H1 (cell line): ENCODE measurements around the gene MVP. TPM values are rescaled to one million over a fixed set of nuclear protein-coding genes. Genes with fewer than 3 reads are reported as not detected.

ENCODE experiments used
- CTCF ChIA-PET: fragments of 300-600 bp; sonication (Branson Sonifier 250); formaldehyde crosslinking; loops from one replicate; lab custom pipeline; 2021; ENCODE audit not compliant: partially characterized antibody; lab: Charles Lee
- POLR2A ChIA-PET: fragments of 300-600 bp; sonication (Branson Sonifier 250); formaldehyde crosslinking; loops from one replicate; lab custom pipeline; 2021; ENCODE audit warnings: inconsistent platforms; ENCODE audit not compliant: partially characterized antibody; lab: Charles Lee
- DNase-seq, 2 experiments: peaks; one replicate each; pipeline versions ENCODE4 v3.0.0 to v3.0.0-alpha.2; 2010 to 2022; ENCODE audit warnings: low spot score in 2 of 2, low read depth in 1 of 2, mixed read lengths in 1 of 2
- FAIRE-seq: peaks from 2 replicates; lab custom pipeline; 2011; peaks lifted over from hg19 to GRCh38; lab: Jason Lieb, UNC
- H2AFZ ChIP-seq: 2 replicates; pipeline ENCODE4 v1.8.1; 2012; ENCODE audit warnings: low read length, inconsistent platforms
- H2AK5ac ChIP-seq: 2 replicates; pipeline ENCODE4 v1.6.1; 2013; ENCODE audit warnings: low read depth, low read length
- H2BK120ac ChIP-seq: replicated peaks from 2 replicates; pipeline ENCODE3; 2013; ENCODE audit warnings: low read depth, low read length, inconsistent platforms
- H2BK12ac ChIP-seq: 2 replicates; pipeline ENCODE4 v1.6.1; 2013; ENCODE audit warnings: low read depth, low read length
- H2BK15ac ChIP-seq: 2 replicates; pipeline ENCODE4 v1.6.1; 2013; ENCODE audit warnings: low read length
- H2BK20ac ChIP-seq: 2 replicates; pipeline ENCODE4 v1.6.1; 2013; ENCODE audit warnings: low read length
- H2BK5ac ChIP-seq: 2 replicates; pipeline ENCODE4 v1.6.1; 2013; ENCODE audit warnings: low read depth, low read length
- H3K14ac ChIP-seq: 2 replicates; pipeline ENCODE4 v1.6.1; 2013; ENCODE audit warnings: inconsistent platforms; ENCODE audit not compliant: insufficient read length
- H3K18ac ChIP-seq: 2 replicates; pipeline ENCODE4 v1.6.1; 2013; ENCODE audit warnings: low read length; ENCODE audit errors: extremely low read depth
- H3K23ac ChIP-seq: 2 replicates; pipeline ENCODE4 v1.6.1; 2013; ENCODE audit warnings: inconsistent platforms; ENCODE audit not compliant: insufficient read length
- H3K23me2 ChIP-seq: 2 replicates; pipeline ENCODE4 v1.6.1; 2013; ENCODE audit warnings: low read depth, low read length
- H3K27ac ChIP-seq: 2 replicates; pipeline ENCODE4 v1.6.1; 2011; ENCODE audit warnings: low read depth, low read length, inconsistent platforms
- H3K27me3 ChIP-seq, 4 experiments: replicated peaks in 1 of 4; 1 replicate in 1 of 4; 2 replicates in 3 of 4; pipeline versions ENCODE4 v1.6.1 to v1.8.1; 2011 to 2013; ENCODE audit warnings: low read length in 3 of 4, mild to moderate bottlenecking in 3 of 4, inconsistent platforms in 2 of 4, mixed read lengths in 2 of 4, moderate library complexity in 1 of 4; ENCODE audit not compliant: control insufficient read depth in 3 of 4, insufficient read depth in 3 of 4; ENCODE audit errors: extremely low read depth in 1 of 4
- H3K36me3 ChIP-seq, 4 experiments: 2 replicates each; pipeline versions ENCODE4 v1.6.1 to v1.8.1; 2011 to 2013; ENCODE audit warnings: mild to moderate bottlenecking in 4 of 4, low read length in 3 of 4, moderate library complexity in 2 of 4, control low read depth in 1 of 4, inconsistent platforms in 1 of 4; ENCODE audit not compliant: insufficient read depth in 4 of 4, control insufficient read depth in 2 of 4
- H3K4ac ChIP-seq: replicated peaks from 2 replicates; pipeline ENCODE3; 2013; ENCODE audit warnings: low read length, low read depth, mixed read lengths, inconsistent platforms; ENCODE audit not compliant: insufficient read length
- H3K4me1 ChIP-seq, 4 experiments: replicated peaks in 1 of 4; 1 replicate in 1 of 4; 2 replicates in 3 of 4; pipeline versions ENCODE4 v1.6.1 to v1.8.1; 2011 to 2013; ENCODE audit warnings: low read length in 3 of 4, inconsistent platforms in 2 of 4, mixed read lengths in 1 of 4; ENCODE audit not compliant: insufficient read depth in 4 of 4, control insufficient read depth in 3 of 4
- H3K4me2 ChIP-seq, 2 experiments: 2 replicates each; pipeline versions ENCODE4 v1.6.1 to v1.8.1; 2011 to 2013; ENCODE audit warnings: low read depth in 2 of 2, low read length in 2 of 2, control low read depth in 1 of 2, inconsistent platforms in 1 of 2, mild to moderate bottlenecking in 1 of 2; ENCODE audit not compliant: insufficient read depth in 1 of 2
- H3K4me3 ChIP-seq, 4 experiments: fragments of 200-600, 300-600 bp in 1 of 4; sonication (generic), shearing (Covaris generic), sonication (Bioruptor Twin) in 1 of 4; 2 replicates each; pipeline versions ENCODE4 v1.5.1 to v1.8.1; 2011 to 2016; ENCODE audit warnings: low read length in 4 of 4, low read depth in 3 of 4, control low read depth in 2 of 4, inconsistent platforms in 2 of 4, mild to moderate bottlenecking in 2 of 4, mixed read lengths in 1 of 4, moderate library complexity in 1 of 4; ENCODE audit not compliant: insufficient read depth in 2 of 4; ENCODE audit errors: extremely low read depth in 1 of 4
- H3K56ac ChIP-seq: replicated peaks from 2 replicates; pipeline ENCODE3; 2013; ENCODE audit warnings: low read depth, mild to moderate bottlenecking, mixed read lengths, low read length, inconsistent platforms; ENCODE audit not compliant: insufficient read length
- H3K79me1 ChIP-seq: 2 replicates; pipeline ENCODE4 v1.6.1; 2013; ENCODE audit warnings: low read depth, low read length, control low read depth
- H3K79me2 ChIP-seq, 2 experiments: 2 replicates each; pipeline versions ENCODE4 v1.6.1 to v1.8.1; 2012 to 2013; ENCODE audit warnings: low read length in 2 of 2, mild to moderate bottlenecking in 2 of 2, inconsistent platforms in 1 of 2; ENCODE audit not compliant: insufficient read depth in 2 of 2, control insufficient read depth in 1 of 2
- H3K9ac ChIP-seq, 4 experiments: replicated peaks in 1 of 4; 1 replicate in 1 of 4; 2 replicates in 3 of 4; pipeline versions ENCODE4 v1.6.1 to v1.8.1; 2011 to 2013; ENCODE audit warnings: low read depth in 3 of 4, low read length in 3 of 4, control low read depth in 2 of 4, mild to moderate bottlenecking in 2 of 4, moderate library complexity in 2 of 4, inconsistent platforms in 1 of 4; ENCODE audit errors: extremely low read depth in 1 of 4
- H3K9me3 ChIP-seq, 2 experiments: 2 replicates each; pipeline versions ENCODE4 v1.6.1 to v1.8.1; 2012 to 2013; ENCODE audit warnings: mild to moderate bottlenecking in 2 of 2, moderate library complexity in 2 of 2, control low read depth in 1 of 2, inconsistent platforms in 1 of 2, low read depth in 1 of 2, low read length in 1 of 2, mixed read lengths in 1 of 2; ENCODE audit not compliant: insufficient read depth in 2 of 2
- H4K20me1 ChIP-seq, 2 experiments: replicated peaks in 1 of 2; 2 replicates each; pipeline versions ENCODE3 to v1.8.1; 2011 to 2013; ENCODE audit warnings: inconsistent platforms in 2 of 2, low read length in 2 of 2, mild to moderate bottlenecking in 1 of 2; ENCODE audit not compliant: insufficient read depth in 2 of 2, control insufficient read depth in 1 of 2
- H4K5ac ChIP-seq: 2 replicates; pipeline ENCODE4 v1.6.1; 2013; ENCODE audit warnings: low read length, low read depth, mixed read lengths, inconsistent platforms; ENCODE audit not compliant: insufficient read length
- H4K8ac ChIP-seq: 2 replicates; pipeline ENCODE4 v1.8.0; 2013; ENCODE audit warnings: mild to moderate bottlenecking, moderate library complexity, low read length, inconsistent platforms; ENCODE audit not compliant: insufficient read depth; ENCODE audit errors: extremely low read depth
- H4K91ac ChIP-seq: replicated peaks from 2 replicates; pipeline ENCODE3; 2013; ENCODE audit warnings: low read length, mixed read lengths, inconsistent platforms; ENCODE audit not compliant: insufficient read length
- BACH1 ChIP-seq: IDR thresholded peaks from 2 replicates; pipeline ENCODE4 v1.6.1; 2012; ENCODE audit warnings: low read length, improper control_type of control experiment
- CBX8 ChIP-seq: fragments of 300-800, 300-1000 bp; sonication (generic); IDR thresholded peaks from 2 replicates; pipeline ENCODE4 v1.7.1; 2016; ENCODE audit warnings: low read depth, low read length, borderline replicate concordance
- SAP30 ChIP-seq: fragments of 300-600 bp; sonication (generic); IDR thresholded peaks from 2 replicates; pipeline ENCODE4 v1.7.1; 2012; ENCODE audit warnings: low read length, moderate library complexity, mild to moderate bottlenecking, inconsistent platforms; ENCODE audit not compliant: insufficient read depth, insufficient replicate concordance
- SP1 ChIP-seq: IDR thresholded peaks from 2 replicates; pipeline ENCODE4 v1.6.1; 2011; ENCODE audit warnings: low read depth, low read length
- SUZ12 ChIP-seq: fragments of 200-600 bp; sonication (generic); IDR thresholded peaks from 2 replicates; pipeline ENCODE4 v1.6.1; 2012; ENCODE audit warnings: mild to moderate bottlenecking, inconsistent platforms, low read length, moderate library complexity, mixed read lengths
- WGBS, 2 experiments: shearing (Covaris generic) in 1 of 2; methylation state at CpG; one replicate each; pipeline versions ENCODE4 v1.1.6 to v1.1.7; 2013 to 2015; ENCODE audit warnings: low lambda C conversion rate in 2 of 2, mixed read lengths in 2 of 2, inconsistent platforms in 1 of 2, low coverage in 1 of 2, missing lambda C conversion rate in 1 of 2; ENCODE audit not compliant: insufficient replicate concordance in 2 of 2, insufficient coverage in 1 of 2, insufficient read length in 1 of 2; ENCODE audit errors: extremely low coverage in 1 of 2, missing lambda C conversion rate in 1 of 2; 5-methylcytosine and 5-hydroxymethylcytosine counted together
- polyA plus RNA-seq, 7 experiments: library from polyadenylated mRNA; depleted of rRNA in 3 of 7; stranded (reverse) in 5 of 7; unstranded in 2 of 7; fragments of >200 nt in 5 of 7; fragments of 200-250 nt in 2 of 7; gene quantifications; 1 replicate in 5 of 7; 2 replicates in 1 of 7; 4 replicates in 1 of 7; pipeline versions ENCODE4 v1.2.1 to v1.2.3, GENCODE V29; 2011 to 2013; ENCODE audit warnings: missing spikeins in 2 of 7, mixed read lengths in 2 of 7
- total RNA-seq: library from RNA; stranded (reverse); fragmentation: NEBNext Ultra II Directional; extraction: Animal tissue kit (Norgen Biotek cat#: 25700); gene quantifications from 2 replicates; pipeline ENCODE4 v1.2.1, GENCODE V29; 2021

The MVP gene
- total and polyA plus RNA-seq, 2 of the 8 experiments (the other 6 are each of a cell fraction or from before 2014, with no cell fraction given) = 1.9 TPM

DNA sequence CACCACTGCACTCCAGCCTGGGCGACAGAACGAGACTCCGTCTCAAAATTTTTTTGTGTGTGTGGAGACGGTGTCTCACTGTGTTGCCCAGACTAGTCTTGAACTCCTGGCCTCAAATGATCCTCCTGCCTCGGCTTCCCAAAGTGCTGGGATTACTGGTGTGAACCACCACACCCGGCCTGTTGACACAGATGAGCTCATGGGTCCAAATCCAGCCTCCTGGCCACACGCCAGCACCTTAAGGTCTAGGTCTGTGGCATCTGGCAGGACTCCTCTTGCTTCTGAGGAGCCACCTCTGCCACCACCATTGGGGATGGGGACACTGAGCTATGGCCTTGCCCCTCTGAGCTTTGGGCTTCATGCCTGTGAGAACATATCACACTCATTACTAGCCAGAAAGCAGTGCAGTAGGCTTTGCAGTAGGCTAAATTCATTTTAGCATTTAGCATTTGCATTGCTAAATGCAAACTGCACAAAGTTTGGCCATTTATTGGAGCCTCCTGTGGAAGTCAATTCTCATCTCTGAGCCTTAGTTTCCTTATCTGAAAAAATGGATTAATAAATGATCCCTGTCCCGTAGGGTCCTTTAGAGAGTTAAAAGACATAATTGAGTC, 48.2 kb downstream of the MVP start:
- H2BK5ac ChIP-seq = no peak overlapping the region
- no peak for FAIRE-seq
- H3K23ac ChIP-seq = no peak overlapping the region
- H2BK12ac ChIP-seq = no peak overlapping the region
- no peak overlapping the region for H3K4me2 ChIP-seq
- no peak overlapping the region for H4K5ac ChIP-seq
- CTCF ChIA-PET = interaction anchor here (0.6 to 1.4 kb wide), 4 partner anchors 9 to 43 kb away, joined by 3 to 4 read pairs (median 3); no protein-coding TSS in a partner anchor
- no peak overlapping the region for H4K8ac ChIP-seq
- H2BK20ac ChIP-seq = no peak overlapping the region
- peaks cover 3% of the 10 kb centered on the region; the same call in 1 of the 2 replicates for H3K23me2 ChIP-seq
- POLR2A ChIA-PET = interaction anchor here (0.6 to 1.3 kb wide), 5 partner anchors 10 to 152 kb away, joined by 3 to 4 read pairs (median 4); partner anchors contain the start of gene PAGR1
- no peaks in the 10 kb centered on the region for H3K27me3 ChIP-seq
- H3K9ac ChIP-seq = no peak overlapping the region
- no peak overlapping the region for H2BK15ac ChIP-seq
- H3K14ac ChIP-seq = no peak overlapping the region
- no peak overlapping the region for H3K4me3 ChIP-seq
- no peak overlapping the region for H3K27ac ChIP-seq
- no peak overlapping the region for H4K91ac ChIP-seq
- no peaks in the 10 kb centered on the region for H3K79me1 ChIP-seq
- no peaks in the 10 kb centered on the region for H3K9me3 ChIP-seq
- H3K36me3 ChIP-seq = peaks cover 0 to 3% (median 0%) of the 10 kb centered on the region in 4 experiments; a peak in 2 of 8 replicates
- no peak overlapping the region for H3K18ac ChIP-seq
- peaks cover 0 to 2% of the 10 kb centered on the region in 2 experiments for H4K20me1 ChIP-seq
- H2BK120ac ChIP-seq = no peak overlapping the region
- no peaks in the 10 kb centered on the region for H3K79me2 ChIP-seq
- no peak overlapping the region for H2AFZ ChIP-seq
- no peak for DNase-seq
- H3K4me1 ChIP-seq = peaks cover 0 to 7% (median 3%) of the 10 kb centered on the region in 4 experiments; a peak in 3 of 7 replicates
- no peak overlapping the region for H3K4ac ChIP-seq
- 89% methylated on average over 8 of the region's 8 CpGs; no CpG with 5 or more reads in 1 of the 2 experiments for WGBS, 2 experiments
- H2AK5ac ChIP-seq = no peak overlapping the region
- H3K56ac ChIP-seq = no peak overlapping the region
- TF ChIP-seq CBX8 (no peak), SP1 (no peak), BACH1 (no peak), SUZ12 (no peak), SAP30 (no peak)
